Loucy (cell line): ENCODE measurements around the gene KANSL1L.

Experiments
- H2AFZ ChIP-seq: fragments of 200-600 bp; sonication (generic); 2 replicates; pipeline ENCODE4 v1.6.0; 2016; ENCODE audit warnings: antibody characterized with exemption, mild to moderate bottlenecking, low read length, moderate library complexity
- H3F3A ChIP-seq: fragments of 200-600 bp; 2 replicates; pipeline ENCODE4 v1.6.0; 2016; ENCODE audit warnings: antibody characterized with exemption, low read depth, mild to moderate bottlenecking
- H3K27me3 ChIP-seq: fragments of 200-600 bp; sonication (generic); 2 replicates; pipeline ENCODE4 v1.6.1; 2014; ENCODE audit warnings: low read length, mild to moderate bottlenecking; ENCODE audit not compliant: insufficient read depth, poor library complexity, severe bottlenecking
- H3K36me3 ChIP-seq: fragments of 200-600 bp; sonication (generic); 2 replicates; pipeline ENCODE4 v1.6.1; 2016; ENCODE audit warnings: low read length; ENCODE audit not compliant: insufficient read depth
- H3K4me1 ChIP-seq: fragments of 200-600 bp; sonication (generic); 2 replicates; pipeline ENCODE4 v1.5.1; 2014; ENCODE audit warnings: low read length, mild to moderate bottlenecking; ENCODE audit not compliant: insufficient read depth, poor library complexity, severe bottlenecking
- H3K4me2 ChIP-seq: fragments of 200-600 bp; sonication (generic); 2 replicates; pipeline ENCODE4 v1.6.0; 2014; ENCODE audit warnings: antibody characterized with exemption, low read length, low read depth, mild to moderate bottlenecking; ENCODE audit not compliant: poor library complexity, severe bottlenecking
- H3K4me3 ChIP-seq: fragments of 200-600 bp; sonication (generic); 2 replicates; pipeline ENCODE4 v1.5.1; 2014; ENCODE audit warnings: low read length, mild to moderate bottlenecking, mixed read lengths; ENCODE audit not compliant: poor library complexity, severe bottlenecking
- H3K79me2 ChIP-seq: fragments of 200-600 bp; sonication (generic); 2 replicates; pipeline ENCODE4 v1.6.1; 2014; ENCODE audit warnings: low read length; ENCODE audit not compliant: insufficient read depth
- H3K9ac ChIP-seq: fragments of 200-600 bp; sonication (generic); 2 replicates; pipeline ENCODE4 v1.6.0; 2014; ENCODE audit warnings: mild to moderate bottlenecking, low read depth, low read length, moderate library complexity; ENCODE audit not compliant: poor library complexity, severe bottlenecking
- H3K9me2 ChIP-seq: fragments of 200-600 bp; sonication (generic); replicated peaks from 2 replicates; pipeline ENCODE4 v1.6.1; 2016; ENCODE audit warnings: low read depth, low read length, mixed read lengths
- H3K9me3 ChIP-seq: fragments of 200-600 bp; sonication (generic); 2 replicates; pipeline ENCODE4 v1.6.1; 2014; ENCODE audit warnings: mild to moderate bottlenecking, antibody characterized with exemption, low read length, low read depth; ENCODE audit not compliant: insufficient read depth
- H4K20me1 ChIP-seq: fragments of 200-600 bp; sonication (generic); 2 replicates; pipeline ENCODE4 v1.6.0; 2014; ENCODE audit warnings: antibody characterized with exemption, low read length, mild to moderate bottlenecking; ENCODE audit not compliant: insufficient read depth, poor library complexity, severe bottlenecking
- CTCF ChIP-seq: fragments of 200-600 bp; sonication (generic); conservative IDR thresholded peaks from 2 replicates; pipeline ENCODE4 v1.5.1; 2014; ENCODE audit warnings: mild to moderate bottlenecking, antibody characterized with exemption, low read length
- EZH2phosphoT487 ChIP-seq: fragments of 200-600 bp; IDR thresholded peaks from 2 replicates; pipeline ENCODE4 v1.6.1; 2018; ENCODE audit warnings: antibody characterized with exemption, mild to moderate bottlenecking, moderate library complexity, borderline replicate concordance

The KANSL1L gene

GRCh38 chr2:209988010-209988409 is 183.2 kb downstream of the KANSL1L start:
- H3K4me1 ChIP-seq, result no peaks in the 10 kb centered on the region
- no peaks in the 10 kb centered on the region for H3K9me2 ChIP-seq
- H3K79me2 ChIP-seq, result no peaks in the 10 kb centered on the region
- no peak overlapping the region for H3K9ac ChIP-seq
- no peaks in the 10 kb centered on the region for H3K36me3 ChIP-seq
- no peaks in the 10 kb centered on the region for H3K9me3 ChIP-seq
- TF ChIP-seq CTCF, result no peak
- TF ChIP-seq EZH2phosphoT487, result no peak
- no peaks in the 10 kb centered on the region for H4K20me1 ChIP-seq
- no peak overlapping the region for H3K4me3 ChIP-seq
- no peaks in the 10 kb centered on the region for H3F3A ChIP-seq
- no peak overlapping the region for H3K4me2 ChIP-seq
- H3K27me3 ChIP-seq, result no peaks in the 10 kb centered on the region
- no peak overlapping the region for H2AFZ ChIP-seq

GRCh38 chr2:209986415-209986814 is 184.8 kb downstream of the KANSL1L start:
- H3K4me1 ChIP-seq, result no peaks in the 10 kb centered on the region
- no peaks in the 10 kb centered on the region for H3K9me3 ChIP-seq
- H3K27me3 ChIP-seq, result no peaks in the 10 kb centered on the region
- no peaks in the 10 kb centered on the region for H3F3A ChIP-seq
- H4K20me1 ChIP-seq, result no peaks in the 10 kb centered on the region
- no peak overlapping the region for H2AFZ ChIP-seq
- no peak overlapping the region for H3K4me3 ChIP-seq
- H3K4me2 ChIP-seq, result no peak overlapping the region
- H3K36me3 ChIP-seq, result no peaks in the 10 kb centered on the region
- TF ChIP-seq EZH2phosphoT487 (no peak), CTCF (no peak)
- H3K9ac ChIP-seq, result no peak overlapping the region
- no peaks in the 10 kb centered on the region for H3K9me2 ChIP-seq
- H3K79me2 ChIP-seq, result no peaks in the 10 kb centered on the region

GRCh38 chr2:209985874-209986273 is 185.3 kb downstream of the KANSL1L start:
- no peak overlapping the region for H3K9ac ChIP-seq
- H3K9me3 ChIP-seq, result no peaks in the 10 kb centered on the region
- TF ChIP-seq CTCF, result no peak
- no peak for TF ChIP-seq EZH2phosphoT487
- no peaks in the 10 kb centered on the region for H3K79me2 ChIP-seq
- no peak overlapping the region for H3K4me3 ChIP-seq
- no peak overlapping the region for H3K4me2 ChIP-seq
- no peaks in the 10 kb centered on the region for H4K20me1 ChIP-seq
- no peak overlapping the region; the same call in 1 of the 2 replicates for H2AFZ ChIP-seq
- no peaks in the 10 kb centered on the region for H3K36me3 ChIP-seq
- no peaks in the 10 kb centered on the region for H3K27me3 ChIP-seq
- H3F3A ChIP-seq, result no peaks in the 10 kb centered on the region
- H3K4me1 ChIP-seq, result no peaks in the 10 kb centered on the region
- H3K9me2 ChIP-seq, result no peaks in the 10 kb centered on the region
